Measurements from ENCODE around the gene SEC24D. TPM values are rescaled to one million over a fixed set of nuclear protein-coding genes. Genes with fewer than 3 reads are reported as not detected.

SEC24D gene
- total and polyA plus RNA-seq, 2 donors (not counting 3 experiments of a cell fraction or from before 2014, with no cell fraction given), result 81.5 to 127 TPM

GRCh38 chr4:118843237-118843636 lies 7.3 kb upstream of the SEC24D start:
- CTCF ChIA-PET, result interaction anchor here (1.5 kb wide), 1 partner anchor 21 kb away, joined by 3 read pairs; no protein-coding TSS in a partner anchor
- no peak for TF ChIP-seq EZH2 (IDR thresholded peaks at IDR 0.05; ENCODE audit: borderline replicate concordance, low read depth, low read length, severe bottlenecking)
- TF ChIP-seq, protein P1, sequence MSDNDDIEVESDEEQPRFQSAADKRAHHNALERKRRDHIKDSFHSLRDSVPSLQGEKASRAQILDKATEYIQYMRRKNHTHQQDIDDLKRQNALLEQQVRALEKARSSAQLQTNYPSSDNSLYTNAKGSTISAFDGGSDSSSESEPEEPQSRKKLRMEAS (IDR thresholded peaks at IDR 0.05; ENCODE audit: insufficient read depth, insufficient read length), result no peak
- no peak for TF ChIP-seq JUN (IDR thresholded peaks at IDR 0.05; ENCODE audit: borderline replicate concordance, insufficient read depth, insufficient read length, low read depth)
- no peak for TF ChIP-seq CTCF (IDR thresholded peaks at IDR 0.05; ENCODE audit: extremely low read depth in 1 of 2, insufficient read depth in 1 of 2, low read depth in 1 of 2, low read length in 2 of 2)
- TF ChIP-seq POLR2A (IDR thresholded peaks at IDR 0.05; ENCODE audit: low read depth, low read length), result no peak
- no peak for TF ChIP-seq POLR2AphosphoS5 (IDR thresholded peaks at IDR 0.05; ENCODE audit: insufficient read depth, low read depth, low read length)
- TF ChIP-seq MYC (IDR thresholded peaks at IDR 0.05; ENCODE audit: low read depth, low read length), result no peak
- TF ChIP-seq GATA2 (IDR thresholded peaks at IDR 0.05; ENCODE audit: insufficient read depth, insufficient read length, low read depth, low read length), result no peak
- TF ChIP-seq FOS (IDR thresholded peaks at IDR 0.05; ENCODE audit: borderline replicate concordance, insufficient read depth, low read length), result no peak
- Histone ChIP-seq H3K9ac (replicated peaks; ENCODE audit: extremely low read depth, insufficient read depth, low read length) (no peak overlapping the region), H3K9me1 (replicated peaks; ENCODE audit: control insufficient read depth, extremely low read depth, insufficient read depth, low read length) (no peaks in the 10 kb centered on the region), H3K4me3 (replicated peaks in 1 of 3; ENCODE audit: insufficient read depth in 1 of 3, low read depth in 1 of 3, low read length in 3 of 3) (no peak overlapping the region), H3K9me3 (replicated peaks; ENCODE audit: control insufficient read depth, insufficient read depth, low read length) (no peaks in the 10 kb centered on the region), H3K27ac (ENCODE audit: insufficient read depth, low read depth, low read length) (no peak overlapping the region), H4K20me1 (replicated peaks; ENCODE audit: control insufficient read depth, extremely low read depth, insufficient read depth, low read length) (no peaks in the 10 kb centered on the region), H3K4me1 (ENCODE audit: control insufficient read depth, extremely low read depth, insufficient read depth, low read length) (peaks cover 15% of the 10 kb centered on the region), H3K27me3 (ENCODE audit: control insufficient read depth in 2 of 2, insufficient read depth in 2 of 2, low read length in 2 of 2) (no peaks in the 10 kb centered on the region), H2AFZ (ENCODE audit: low read depth, low read length) (no peak overlapping the region), H3K36me3 (ENCODE audit: control insufficient read depth in 2 of 2, extremely low read depth in 1 of 2, insufficient read depth in 2 of 2, low read length in 2 of 2) (no peaks in the 10 kb centered on the region), H3K79me2 (ENCODE audit: control insufficient read depth, insufficient read depth, low read length) (no peaks in the 10 kb centered on the region), H3K4me2 (ENCODE audit: insufficient read depth, low read length) (no peak overlapping the region)
- POLR2A ChIA-PET, result no interaction called here
- no TSS peak for BruUV-seq (replicated peaks)
- intact Hi-C loops (cut with micrococcal nuclease), result no loop called here
- no peak for DNase-seq (ENCODE audit: low read depth, low spot score)
- no peak for FAIRE-seq
- dilution Hi-C loops (cut with MboI; ENCODE audit: extremely low pct_ligation_motif_present, low sequenced_read_pairs), result no loop called here
